HepG2 (cell line): ENCODE data around the gene SFXN2. TPM values are rescaled to one million over a fixed set of nuclear protein-coding genes. Genes with fewer than 3 reads are reported as not detected.

Experiments
- ATAC-seq: fragments of 200-7000 bp; cut with Tn5 transposase; 3 replicates; pipeline ENCODE4 v1.9.1; 2020; ENCODE audit warnings: mild to moderate bottlenecking, moderate library complexity
- BruUV-seq: library from RNA; stranded (reverse); fragments of 400-500 nt; replicated peaks from 2 replicates; lab custom pipeline; 2021; lab: Mats Ljungman, UMichigan
- CTCF ChIA-PET: fragments of 300-600 bp; formaldehyde crosslinking; extraction: SDS; loops from one replicate; lab custom pipeline; 2021; ENCODE audit warnings: low total read pairs, inconsistent platforms, low intra/inter-chr PET ratio; lab: Yijun Ruan, JAX
- POLR2A ChIA-PET: fragments of 350-600 bp; sonication (Branson Sonifier 250); formaldehyde crosslinking; loops from one replicate; lab custom pipeline; 2020; ENCODE audit warnings: antibody characterized with exemption, inconsistent platforms; lab: Yijun Ruan, JAX
- DNase-seq: peaks from one replicate; pipeline ENCODE4 v3.0.0-alpha.2; 2015; ENCODE audit warnings: low spot score
- FAIRE-seq: peaks from 3 replicates; lab custom pipeline; 2011; peaks lifted over from hg19 to GRCh38; lab: Jason Lieb, UNC
- H2AFZ ChIP-seq: one replicate; pipeline ENCODE4 v1.6.1; 2011; ENCODE audit warnings: low read length, inconsistent platforms
- H3K27ac ChIP-seq: fragments of 300-600 bp; 3 replicates; pipeline ENCODE4 v1.8.0; 2011; ENCODE audit warnings: mixed run types, mild to moderate bottlenecking, mixed read lengths, low read length, inconsistent platforms; ENCODE audit not compliant: insufficient read depth; ENCODE audit errors: extremely low read length
- H3K27me3 ChIP-seq, 2 experiments: fragments of 200-600 bp in 1 of 2; 2 replicates in 1 of 2; 3 replicates in 1 of 2; pipeline versions ENCODE4 v1.6.0 to v1.8.0; 2011; ENCODE audit warnings: low read length in 2 of 2, mild to moderate bottlenecking in 2 of 2, moderate library complexity in 2 of 2, inconsistent platforms in 1 of 2; ENCODE audit not compliant: insufficient read depth in 2 of 2, control insufficient read depth in 1 of 2
- H3K36me3 ChIP-seq, 2 experiments: fragments of 200-600 bp in 1 of 2; replicated peaks in 1 of 2; 2 replicates in 1 of 2; 3 replicates in 1 of 2; pipeline versions ENCODE4 v1.5.1 to v1.8.0; 2011; ENCODE audit warnings: low read length in 2 of 2, inconsistent platforms in 1 of 2; ENCODE audit not compliant: insufficient read depth in 2 of 2, control insufficient read depth in 1 of 2
- H3K4me1 ChIP-seq: 2 replicates; pipeline ENCODE4 v1.5.1; 2012; ENCODE audit warnings: low read length, inconsistent platforms; ENCODE audit not compliant: insufficient read depth
- H3K4me2 ChIP-seq: 2 replicates; pipeline ENCODE4 v1.6.0; 2011; ENCODE audit warnings: low read depth, low read length, inconsistent platforms
- H3K4me3 ChIP-seq, 3 experiments: fragments of 200-600 bp in 1 of 3; sonication (generic), shearing (Covaris generic) in 1 of 3; replicated peaks in 1 of 3; 2 replicates each; pipeline ENCODE4 v1.5.1; 2011 to 2016; ENCODE audit warnings: low read length in 3 of 3, inconsistent platforms in 2 of 3, low read depth in 2 of 3, mild to moderate bottlenecking in 2 of 3, control low read depth in 1 of 3, mixed read lengths in 1 of 3; ENCODE audit not compliant: insufficient read depth in 1 of 3
- H3K79me2 ChIP-seq: one replicate; pipeline ENCODE4 v1.6.1; 2011; ENCODE audit warnings: low read length, inconsistent platforms; ENCODE audit not compliant: insufficient read depth
- H3K9ac ChIP-seq: 2 replicates; pipeline ENCODE4 v1.6.0; 2011; ENCODE audit warnings: mild to moderate bottlenecking, low read depth, low read length, inconsistent platforms; ENCODE audit not compliant: insufficient read depth
- H3K9me3 ChIP-seq: 2 replicates; pipeline ENCODE4 v1.5.1; 2012; ENCODE audit warnings: mild to moderate bottlenecking, low read length
- H4K20me1 ChIP-seq: 2 replicates; pipeline ENCODE4 v1.6.0; 2011; ENCODE audit warnings: inconsistent platforms, mild to moderate bottlenecking, low read length, moderate library complexity; ENCODE audit not compliant: insufficient read depth
- ARID2 ChIP-seq: sonication (generic); formaldehyde crosslinking; IDR thresholded peaks from 2 replicates; pipeline ENCODE4 v1.8.1; 2022; ENCODE audit warnings: mild to moderate bottlenecking, missing genetic modification reagents, borderline replicate concordance
- ATM ChIP-seq: fragments of 450-650 bp; IDR thresholded peaks from 2 replicates; pipeline ENCODE4 v1.7.1; 2017; ENCODE audit warnings: mild to moderate bottlenecking, borderline replicate concordance
- GABPB1 ChIP-seq: IDR thresholded peaks from 2 replicates; pipeline ENCODE4 v1.6.1; 2016; ENCODE audit warnings: mild to moderate bottlenecking, missing genetic modification reagents, moderate library complexity, missing compliant biosample characterization
- MED1 ChIP-seq: sonication (generic); formaldehyde crosslinking; IDR thresholded peaks from 2 replicates; pipeline ENCODE4 v1.4.0; 2020; ENCODE audit warnings: missing genetic modification reagents
- SNAI1 ChIP-seq: sonication (generic); formaldehyde crosslinking; IDR thresholded peaks from 2 replicates; pipeline ENCODE4 v1.5.0; 2020; ENCODE audit warnings: mild to moderate bottlenecking, missing genetic modification reagents, borderline replicate concordance
- SNRNP70 ChIP-seq: fragments of 200-400 bp; formaldehyde crosslinking; IDR thresholded peaks from 2 replicates; pipeline ENCODE4 v1.6.1; 2017; ENCODE audit warnings: mild to moderate bottlenecking, low read depth, low read length, moderate library complexity
- SOX5 ChIP-seq: IDR thresholded peaks from 2 replicates; pipeline ENCODE4 v1.6.1; 2016; ENCODE audit warnings: borderline replicate concordance
- STAG1 ChIP-seq: sonication (generic); formaldehyde crosslinking; IDR thresholded peaks from 2 replicates; pipeline ENCODE4 v1.4.0; 2020; ENCODE audit warnings: missing genetic modification reagents
- YEATS4 ChIP-seq: sonication (generic); formaldehyde crosslinking; IDR thresholded peaks from 2 replicates; pipeline ENCODE4 v1.4.0; 2020; ENCODE audit warnings: missing genetic modification reagents, borderline replicate concordance
- ZFY ChIP-seq: sonication (generic); formaldehyde crosslinking; IDR thresholded peaks from 2 replicates; pipeline ENCODE4 v1.4.0; 2020; ENCODE audit warnings: missing genetic modification reagents
- WGBS: methylation state at CpG from one replicate; pipeline ENCODE4 v1.1.6; 2017; ENCODE audit warnings: low lambda C conversion rate; 5-methylcytosine and 5-hydroxymethylcytosine counted together
- in situ Hi-C: cut with HindIII; loops from 2 replicates; pipeline ENCODE4 v1.10.0; 2017; ENCODE audit warnings: low pct_unique_long_range_greater_than_20kb; ENCODE audit not compliant: extremely low pct_ligation_motif_present
- intact Hi-C: fragments of 100-400 bp; cut with micrococcal nuclease; formaldehyde crosslinking; loops from one replicate; pipeline ENCODE4 v1.10.0; 2022; ENCODE audit not compliant: unreplicated experiment
- polyA plus RNA-seq, 8 experiments: library from polyadenylated mRNA; depleted of rRNA in 3 of 8; stranded (reverse) in 7 of 8; unstranded in 1 of 8; fragments of >200 nt; fragmentation: Illumina TruSeq in 4 of 8; extraction: Trizol in 4 of 8; gene quantifications; 2 replicates each; pipeline versions ENCODE4 v1.2.1 to v1.2.3, GENCODE V29; 2011 to 2016; ENCODE audit warnings: low read depth in 4 of 8, missing spikeins in 1 of 8, mixed read lengths in 1 of 8; ENCODE audit not compliant: insufficient read depth in 1 of 8
- total RNA-seq, 5 experiments: library from RNA; depleted of rRNA; stranded (reverse); fragments of >200 nt; fragmentation: Illumina TruSeq; extraction: Trizol; gene quantifications; 2 replicates each; pipeline ENCODE4 v1.2.3, GENCODE V29; 2016; ENCODE audit warnings: low read depth in 1 of 5
- TF ChIP-seq, protein P1 (sequence below): sonication (generic); formaldehyde crosslinking; IDR thresholded peaks from 2 replicates; pipeline ENCODE4 v1.4.0; 2020; ENCODE audit warnings: missing genetic modification reagents
- TF ChIP-seq, protein P2 (sequence below): sonication (generic); formaldehyde crosslinking; IDR thresholded peaks from 2 replicates; pipeline ENCODE4; 2020; ENCODE audit warnings: missing genetic modification reagents, mild to moderate bottlenecking, borderline replicate concordance
- TF ChIP-seq, protein P3 (sequence below): sonication (generic); formaldehyde crosslinking; IDR thresholded peaks from 2 replicates; pipeline ENCODE4 v1.4.0; 2020; ENCODE audit warnings: mild to moderate bottlenecking, missing genetic modification reagents
- TF ChIP-seq, protein P4 (sequence below): sonication (generic); formaldehyde crosslinking; IDR thresholded peaks from 2 replicates; pipeline ENCODE4 v1.4.0; 2020; ENCODE audit warnings: missing genetic modification reagents, low read depth, mild to moderate bottlenecking, borderline replicate concordance

SFXN2 gene
- total and polyA plus RNA-seq, 2 of the 13 experiments (the other 11 are each of a cell fraction or from before 2014, with no cell fraction given): 12.8 to 21.1 TPM

DNA sequence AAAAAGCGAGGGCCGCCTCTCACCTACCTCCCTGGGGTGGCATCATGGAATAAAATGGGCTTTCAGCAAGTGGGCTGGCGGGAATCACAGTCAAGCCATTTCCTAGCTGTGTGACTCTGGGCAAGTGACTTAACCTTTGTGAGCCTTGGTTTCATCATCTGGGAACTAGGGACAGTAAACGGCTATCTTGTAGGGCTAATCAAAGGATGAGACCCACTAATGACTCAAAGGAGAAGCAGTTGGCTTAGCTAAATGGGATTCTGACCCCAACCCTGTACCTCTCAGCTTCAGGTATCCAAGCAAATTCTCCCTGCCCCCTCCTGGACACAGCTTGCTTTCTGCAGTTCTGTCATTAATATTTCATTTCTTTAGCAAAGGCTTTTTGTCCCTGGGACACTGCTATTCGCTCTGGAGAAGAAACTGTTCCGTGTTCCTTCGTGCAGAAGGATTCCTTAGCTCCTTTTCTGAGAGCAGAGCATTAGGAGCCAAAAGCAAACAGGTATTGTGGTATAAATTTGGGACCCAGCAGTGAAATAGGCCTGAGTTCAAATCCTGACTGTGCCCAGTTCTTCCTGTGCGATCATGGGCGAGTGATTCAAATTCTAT, 44.3 kb upstream of the SFXN2 start:
- Histone ChIP-seq H3K4me1 (peaks cover 100% of the 10 kb centered on the region), H4K20me1 (no peaks in the 10 kb centered on the region), H3K4me2 (peak overlapping the region; percentile 88), H3K79me2 (no peaks in the 10 kb centered on the region), H3K4me3 (peak overlapping the region in 1 of 3 experiments; percentile 62; a peak in 2 of 6 replicates), H3K36me3 (no peaks in the 10 kb centered on the region), H3K27ac (no peak overlapping the region), H2AFZ (no peak overlapping the region), H3K9me3 (no peaks in the 10 kb centered on the region), H3K9ac (no peak overlapping the region), H3K27me3 (no peaks in the 10 kb centered on the region)
- intact Hi-C loops (no loop called here), in situ Hi-C loops (no loop called here)
- WGBS: 39% methylated on average over 9 of the region's 9 CpGs
- POLR2A ChIA-PET: interaction anchor here (0.8 to 2.3 kb wide), 8 partner anchors 9 to 167 kb away, joined by 3 to 17 read pairs (median 4); partner anchors contain the start of genes ACTR1A, SUFU and TRIM8
- CTCF ChIA-PET: no interaction called here
- ATAC-seq (no peak), FAIRE-seq (no peak), DNase-seq (no peak)
- BruUV-seq: no TSS peak
- TF ChIP-seq, protein P1, sequence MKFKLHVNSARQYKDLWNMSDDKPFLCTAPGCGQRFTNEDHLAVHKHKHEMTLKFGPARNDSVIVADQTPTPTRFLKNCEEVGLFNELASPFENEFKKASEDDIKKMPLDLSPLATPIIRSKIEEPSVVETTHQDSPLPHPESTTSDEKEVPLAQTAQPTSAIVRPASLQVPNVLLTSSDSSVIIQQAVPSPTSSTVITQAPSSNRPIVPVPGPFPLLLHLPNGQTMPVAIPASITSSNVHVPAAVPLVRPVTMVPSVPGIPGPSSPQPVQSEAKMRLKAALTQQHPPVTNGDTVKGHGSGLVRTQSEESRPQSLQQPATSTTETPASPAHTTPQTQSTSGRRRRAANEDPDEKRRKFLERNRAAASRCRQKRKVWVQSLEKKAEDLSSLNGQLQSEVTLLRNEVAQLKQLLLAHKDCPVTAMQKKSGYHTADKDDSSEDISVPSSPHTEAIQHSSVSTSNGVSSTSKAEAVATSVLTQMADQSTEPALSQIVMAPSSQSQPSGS (CRISPR knock-in tag): no peak
- TF ChIP-seq SOX5 (CRISPR knock-in tag) (no peak), GABPB1 (CRISPR knock-in tag) (no peak), ZFY (CRISPR knock-in tag) (no peak), ARID2 (0 out of 2 replicates have a peak, but pooled peaks have one; percentile 23), SNRNP70 (no peak), YEATS4 (CRISPR knock-in tag) (no peak), MED1 (0 out of 2 replicates have a peak, but pooled peaks have one; percentile 5), ATM (no peak), STAG1 (CRISPR knock-in tag) (no peak), SNAI1 (no peak)
- TF ChIP-seq, protein P2, sequence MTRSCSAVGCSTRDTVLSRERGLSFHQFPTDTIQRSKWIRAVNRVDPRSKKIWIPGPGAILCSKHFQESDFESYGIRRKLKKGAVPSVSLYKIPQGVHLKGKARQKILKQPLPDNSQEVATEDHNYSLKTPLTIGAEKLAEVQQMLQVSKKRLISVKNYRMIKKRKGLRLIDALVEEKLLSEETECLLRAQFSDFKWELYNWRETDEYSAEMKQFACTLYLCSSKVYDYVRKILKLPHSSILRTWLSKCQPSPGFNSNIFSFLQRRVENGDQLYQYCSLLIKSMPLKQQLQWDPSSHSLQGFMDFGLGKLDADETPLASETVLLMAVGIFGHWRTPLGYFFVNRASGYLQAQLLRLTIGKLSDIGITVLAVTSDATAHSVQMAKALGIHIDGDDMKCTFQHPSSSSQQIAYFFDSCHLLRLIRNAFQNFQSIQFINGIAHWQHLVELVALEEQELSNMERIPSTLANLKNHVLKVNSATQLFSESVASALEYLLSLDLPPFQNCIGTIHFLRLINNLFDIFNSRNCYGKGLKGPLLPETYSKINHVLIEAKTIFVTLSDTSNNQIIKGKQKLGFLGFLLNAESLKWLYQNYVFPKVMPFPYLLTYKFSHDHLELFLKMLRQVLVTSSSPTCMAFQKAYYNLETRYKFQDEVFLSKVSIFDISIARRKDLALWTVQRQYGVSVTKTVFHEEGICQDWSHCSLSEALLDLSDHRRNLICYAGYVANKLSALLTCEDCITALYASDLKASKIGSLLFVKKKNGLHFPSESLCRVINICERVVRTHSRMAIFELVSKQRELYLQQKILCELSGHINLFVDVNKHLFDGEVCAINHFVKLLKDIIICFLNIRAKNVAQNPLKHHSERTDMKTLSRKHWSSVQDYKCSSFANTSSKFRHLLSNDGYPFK (CRISPR knock-in tag): 0 out of 2 replicates have a peak, but pooled peaks have one; percentile 2
- TF ChIP-seq, protein P3, sequence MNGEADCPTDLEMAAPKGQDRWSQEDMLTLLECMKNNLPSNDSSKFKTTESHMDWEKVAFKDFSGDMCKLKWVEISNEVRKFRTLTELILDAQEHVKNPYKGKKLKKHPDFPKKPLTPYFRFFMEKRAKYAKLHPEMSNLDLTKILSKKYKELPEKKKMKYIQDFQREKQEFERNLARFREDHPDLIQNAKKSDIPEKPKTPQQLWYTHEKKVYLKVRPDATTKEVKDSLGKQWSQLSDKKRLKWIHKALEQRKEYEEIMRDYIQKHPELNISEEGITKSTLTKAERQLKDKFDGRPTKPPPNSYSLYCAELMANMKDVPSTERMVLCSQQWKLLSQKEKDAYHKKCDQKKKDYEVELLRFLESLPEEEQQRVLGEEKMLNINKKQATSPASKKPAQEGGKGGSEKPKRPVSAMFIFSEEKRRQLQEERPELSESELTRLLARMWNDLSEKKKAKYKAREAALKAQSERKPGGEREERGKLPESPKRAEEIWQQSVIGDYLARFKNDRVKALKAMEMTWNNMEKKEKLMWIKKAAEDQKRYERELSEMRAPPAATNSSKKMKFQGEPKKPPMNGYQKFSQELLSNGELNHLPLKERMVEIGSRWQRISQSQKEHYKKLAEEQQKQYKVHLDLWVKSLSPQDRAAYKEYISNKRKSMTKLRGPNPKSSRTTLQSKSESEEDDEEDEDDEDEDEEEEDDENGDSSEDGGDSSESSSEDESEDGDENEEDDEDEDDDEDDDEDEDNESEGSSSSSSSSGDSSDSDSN (CRISPR knock-in tag): no peak
- TF ChIP-seq, protein P4, sequence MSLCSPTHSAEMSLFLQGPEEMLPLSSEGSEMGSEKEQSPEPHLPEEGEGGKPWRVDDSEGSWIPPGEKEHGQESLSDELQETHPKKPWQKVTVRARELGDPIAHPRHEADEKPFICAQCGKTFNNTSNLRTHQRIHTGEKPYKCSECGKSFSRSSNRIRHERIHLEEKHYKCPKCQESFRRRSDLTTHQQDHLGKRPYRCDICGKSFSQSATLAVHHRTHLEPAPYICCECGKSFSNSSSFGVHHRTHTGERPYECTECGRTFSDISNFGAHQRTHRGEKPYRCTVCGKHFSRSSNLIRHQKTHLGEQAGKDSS: no peak
